ENCODE data around the gene APOLD1. TPM values are rescaled to one million over a fixed set of nuclear protein-coding genes. Genes with fewer than 3 reads are reported as not detected.

Gene APOLD1
- total RNA-seq, 2 experiments from 2014 or later, result 22.5 to 25.8 TPM

DNA sequence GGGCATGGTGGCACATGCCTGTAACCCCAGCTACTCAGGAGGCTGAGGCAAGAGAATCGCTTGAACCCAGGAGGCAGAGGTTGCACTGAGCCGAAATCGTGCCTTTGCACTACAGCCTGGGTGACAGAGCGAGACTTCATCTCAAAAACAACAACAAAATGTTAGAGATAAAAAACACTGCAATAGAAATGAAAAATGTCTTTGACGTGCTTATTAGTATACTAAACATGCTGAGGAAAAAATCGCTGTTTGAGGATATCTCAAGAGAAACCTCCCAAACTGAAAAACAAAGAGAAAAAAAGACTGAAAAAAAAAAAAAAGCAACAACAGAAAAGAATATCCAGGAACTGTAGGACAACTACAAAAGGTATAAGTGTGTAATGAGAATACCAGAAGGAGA lies 15.2 kb upstream of the APOLD1 start:
- peaks cover under 1% of the 10 kb centered on the region for H3K4me1 ChIP-seq (ENCODE audit: insufficient read depth, low read length, poor library complexity, severe bottlenecking)
- TF ChIP-seq CTCF (conservative IDR thresholded peaks at IDR 0.05; ENCODE audit: low read length) (no peak), EZH2phosphoT487 (IDR thresholded peaks at IDR 0.05; ENCODE audit: borderline replicate concordance, low read depth, low read length) (no peak)
- no peaks in the 10 kb centered on the region for H3K9me3 ChIP-seq (ENCODE audit: low read length)
- H2AFZ ChIP-seq (ENCODE audit: low read length), result no peak overlapping the region
- H3K4me2 ChIP-seq (ENCODE audit: low read length), result no peak overlapping the region
- H3K9me2 ChIP-seq (ENCODE audit: insufficient read depth, low read length), result no peaks in the 10 kb centered on the region
- CTCF ChIA-PET (ENCODE audit: unreplicated experiment), result no interaction called here
- no peaks in the 10 kb centered on the region for H4K20me1 ChIP-seq (ENCODE audit: insufficient read depth, low read length)
- no TSS peak for BruUV-seq (replicated peaks)
- no peaks in the 10 kb centered on the region for H3K36me3 ChIP-seq (ENCODE audit: insufficient read depth, low read length)
- intact Hi-C loops (cut with micrococcal nuclease; ENCODE audit: unreplicated experiment), result no loop called here
- POLR2A ChIA-PET, result no interaction called here
- no peak for DNase-seq (ENCODE audit: low spot score)
- no peak overlapping the region for H3K27ac ChIP-seq (ENCODE audit: low read depth, low read length, poor library complexity, severe bottlenecking)
- H3K4me3 ChIP-seq (ENCODE audit: low read depth, low read length, poor library complexity, severe bottlenecking), result no peak overlapping the region
- no peaks in the 10 kb centered on the region for H3K79me2 ChIP-seq (ENCODE audit: insufficient read depth, low read depth, low read length)

DNA sequence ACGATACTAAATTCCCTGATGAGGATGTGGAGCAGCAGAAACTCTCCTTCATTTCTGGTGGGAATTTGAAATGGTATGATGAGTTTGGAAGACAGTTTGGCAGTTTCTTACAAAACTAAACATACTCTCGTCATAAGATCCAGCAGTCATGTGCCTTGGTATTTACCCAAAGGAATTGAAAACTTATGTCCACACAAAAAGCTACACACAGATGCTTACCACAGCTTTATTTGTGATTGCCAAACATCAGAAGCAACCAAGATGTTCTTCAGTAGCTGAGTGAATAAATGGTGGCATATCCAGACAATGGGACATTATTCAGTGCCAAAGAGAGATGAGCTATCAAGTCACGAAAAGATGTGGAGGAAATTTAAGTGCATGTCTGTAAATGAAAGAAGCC lies 10.7 kb upstream of the APOLD1 start:
- ChIA-PET POLR2A (interaction anchor here (1.2 kb wide), 1 partner anchor 32 kb away, joined by 3 read pairs; no protein-coding TSS in a partner anchor), CTCF (ENCODE audit: unreplicated experiment) (no interaction called here)
- no TSS peak for BruUV-seq (replicated peaks)
- intact Hi-C loops (cut with micrococcal nuclease; ENCODE audit: unreplicated experiment), result no loop called here
- no peak overlapping the region for H3K4me3 ChIP-seq (ENCODE audit: low read depth, low read length, poor library complexity, severe bottlenecking)
- no peaks in the 10 kb centered on the region for H3K9me3 ChIP-seq (ENCODE audit: low read length)
- peaks cover 16% of the 10 kb centered on the region for H3K4me1 ChIP-seq (ENCODE audit: insufficient read depth, low read length, poor library complexity, severe bottlenecking)
- no peaks in the 10 kb centered on the region for H3K36me3 ChIP-seq (ENCODE audit: insufficient read depth, low read length)
- TF ChIP-seq EZH2phosphoT487 (IDR thresholded peaks at IDR 0.05; ENCODE audit: borderline replicate concordance, low read depth, low read length) (no peak), CTCF (conservative IDR thresholded peaks at IDR 0.05; ENCODE audit: low read length) (no peak)
- no peak for DNase-seq (ENCODE audit: low spot score)
- no peaks in the 10 kb centered on the region for H3K9me2 ChIP-seq (ENCODE audit: insufficient read depth, low read length)
- H3K79me2 ChIP-seq (ENCODE audit: insufficient read depth, low read depth, low read length), result no peaks in the 10 kb centered on the region
- no peak overlapping the region for H3K27ac ChIP-seq (ENCODE audit: low read depth, low read length, poor library complexity, severe bottlenecking)
- H4K20me1 ChIP-seq (ENCODE audit: insufficient read depth, low read length), result no peaks in the 10 kb centered on the region
- no peak overlapping the region for H2AFZ ChIP-seq (ENCODE audit: low read length)
- no peak overlapping the region for H3K4me2 ChIP-seq (ENCODE audit: low read length)

DNA sequence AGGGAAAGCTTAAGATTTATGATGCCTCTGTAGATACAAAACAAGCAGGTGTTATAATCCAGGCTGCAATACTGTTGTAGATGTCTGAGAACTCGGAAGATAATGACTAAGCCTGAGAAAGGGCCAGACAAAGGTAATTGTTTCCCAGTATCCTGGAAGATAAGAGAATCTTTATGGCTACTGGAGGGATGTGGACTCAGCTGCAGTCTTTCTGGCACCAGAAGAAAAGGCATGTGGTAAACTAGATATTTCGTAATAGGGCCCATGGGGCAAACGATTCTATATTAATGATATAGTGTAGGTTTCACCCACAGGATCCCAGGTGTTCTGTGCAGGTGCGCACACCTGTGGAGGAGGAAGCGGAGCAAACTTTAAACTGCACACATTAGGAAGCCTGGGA lies 9.2 kb upstream of the APOLD1 start:
- no peaks in the 10 kb centered on the region for H3K9me3 ChIP-seq (ENCODE audit: low read length)
- H3K36me3 ChIP-seq (ENCODE audit: insufficient read depth, low read length), result no peaks in the 10 kb centered on the region
- DNase-seq (ENCODE audit: low spot score), result peak; percentile 30
- intact Hi-C loops (cut with micrococcal nuclease; ENCODE audit: unreplicated experiment), result no loop called here
- peak overlapping the region; percentile 40 for H3K4me2 ChIP-seq (ENCODE audit: low read length)
- H3K27ac ChIP-seq (ENCODE audit: low read depth, low read length, poor library complexity, severe bottlenecking), result no peak overlapping the region
- TF ChIP-seq EZH2phosphoT487 (IDR thresholded peaks at IDR 0.05; ENCODE audit: borderline replicate concordance, low read depth, low read length) (no peak), CTCF (conservative IDR thresholded peaks at IDR 0.05; ENCODE audit: low read length) (no peak)
- no peaks in the 10 kb centered on the region for H3K79me2 ChIP-seq (ENCODE audit: insufficient read depth, low read depth, low read length)
- H3K4me1 ChIP-seq (ENCODE audit: insufficient read depth, low read length, poor library complexity, severe bottlenecking), result peaks cover 16% of the 10 kb centered on the region
- POLR2A ChIA-PET, result interaction anchor here (1.3 kb wide), 1 partner anchor 15 kb away, joined by 3 read pairs; no protein-coding TSS in a partner anchor
- no peak overlapping the region for H2AFZ ChIP-seq (ENCODE audit: low read length)
- CTCF ChIA-PET (ENCODE audit: unreplicated experiment), result no interaction called here
- no peaks in the 10 kb centered on the region for H4K20me1 ChIP-seq (ENCODE audit: insufficient read depth, low read length)
- no TSS peak for BruUV-seq (replicated peaks)
- H3K9me2 ChIP-seq (ENCODE audit: insufficient read depth, low read length), result no peaks in the 10 kb centered on the region
- H3K4me3 ChIP-seq (ENCODE audit: low read depth, low read length, poor library complexity, severe bottlenecking), result no peak overlapping the region
